SKM-1 treated with dmso at 0.1 percent for 144 hours (cell line): Measurements from ENCODE around the gene SYNDIG1.

Experiments used
- DNase-seq: peaks from one replicate; lab custom pipeline; 2025; ENCODE audit not compliant: unreplicated experiment; lab: John Stamatoyannopoulos, UW

SYNDIG1 gene

DNA sequence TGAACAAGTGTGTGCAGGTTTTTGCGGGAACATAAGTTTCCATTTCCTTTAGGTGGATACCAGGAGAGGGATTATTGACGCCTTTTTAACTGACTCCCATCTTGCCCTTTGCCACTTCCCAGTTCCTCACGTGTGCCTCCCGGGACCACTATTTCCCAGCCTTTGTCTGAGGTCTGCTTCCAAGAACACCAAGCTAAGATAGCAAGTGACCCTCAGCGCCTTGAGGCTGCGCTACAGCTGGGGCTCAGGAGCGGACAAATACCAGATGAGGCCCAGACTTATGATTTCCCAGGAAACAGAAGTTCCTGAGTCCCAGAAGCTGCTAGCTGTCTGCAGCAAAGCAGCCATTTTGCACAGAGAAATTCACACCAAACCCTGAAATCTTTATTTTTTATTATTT lies 216.7 kb downstream of the SYNDIG1 start:
- DNase-seq, result no peak

DNA sequence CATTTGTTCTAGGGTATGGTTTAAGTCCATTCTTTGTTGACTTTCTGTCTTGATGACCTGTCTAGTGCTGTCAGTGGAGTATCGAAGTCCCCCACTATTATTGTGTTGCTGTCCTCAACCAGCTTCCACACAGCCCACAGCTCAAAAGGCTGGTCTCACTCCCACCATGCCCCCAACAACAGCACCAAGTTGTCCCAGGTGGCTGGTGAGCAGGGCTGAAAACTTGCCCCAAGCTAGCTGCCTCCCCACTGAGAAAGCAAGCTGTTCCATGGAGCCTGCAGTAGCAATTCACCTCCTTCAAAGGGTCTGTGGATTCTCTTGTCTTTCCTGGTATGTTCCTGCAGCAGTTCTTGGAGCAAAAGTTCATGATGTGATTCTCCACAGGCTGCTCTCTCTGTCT lies 221.0 kb downstream of the SYNDIG1 start:
- DNase-seq, result no peak

DNA sequence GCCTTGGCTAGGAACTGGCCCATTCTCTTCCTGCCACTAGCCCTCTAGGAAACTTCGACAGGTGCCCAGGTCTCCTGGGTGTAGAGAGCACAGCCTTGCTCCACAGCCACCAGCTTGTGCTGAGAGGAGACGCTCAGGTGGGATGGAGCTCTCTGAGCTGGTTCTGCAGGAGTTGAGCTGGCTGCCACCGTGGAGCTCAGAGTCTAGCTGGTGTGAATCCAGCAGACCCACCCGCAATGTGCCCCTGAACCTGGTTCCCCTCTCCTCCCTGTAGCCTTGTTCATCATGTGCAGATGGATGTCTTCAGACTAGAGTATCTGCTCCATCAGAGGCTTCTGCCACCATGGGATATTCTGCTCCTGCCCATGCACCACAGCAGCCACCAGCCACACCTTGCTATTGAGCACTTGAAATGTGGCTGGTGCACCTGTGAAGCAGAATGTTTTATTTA lies 222.5 kb downstream of the SYNDIG1 start:
- no peak for DNase-seq

DNA sequence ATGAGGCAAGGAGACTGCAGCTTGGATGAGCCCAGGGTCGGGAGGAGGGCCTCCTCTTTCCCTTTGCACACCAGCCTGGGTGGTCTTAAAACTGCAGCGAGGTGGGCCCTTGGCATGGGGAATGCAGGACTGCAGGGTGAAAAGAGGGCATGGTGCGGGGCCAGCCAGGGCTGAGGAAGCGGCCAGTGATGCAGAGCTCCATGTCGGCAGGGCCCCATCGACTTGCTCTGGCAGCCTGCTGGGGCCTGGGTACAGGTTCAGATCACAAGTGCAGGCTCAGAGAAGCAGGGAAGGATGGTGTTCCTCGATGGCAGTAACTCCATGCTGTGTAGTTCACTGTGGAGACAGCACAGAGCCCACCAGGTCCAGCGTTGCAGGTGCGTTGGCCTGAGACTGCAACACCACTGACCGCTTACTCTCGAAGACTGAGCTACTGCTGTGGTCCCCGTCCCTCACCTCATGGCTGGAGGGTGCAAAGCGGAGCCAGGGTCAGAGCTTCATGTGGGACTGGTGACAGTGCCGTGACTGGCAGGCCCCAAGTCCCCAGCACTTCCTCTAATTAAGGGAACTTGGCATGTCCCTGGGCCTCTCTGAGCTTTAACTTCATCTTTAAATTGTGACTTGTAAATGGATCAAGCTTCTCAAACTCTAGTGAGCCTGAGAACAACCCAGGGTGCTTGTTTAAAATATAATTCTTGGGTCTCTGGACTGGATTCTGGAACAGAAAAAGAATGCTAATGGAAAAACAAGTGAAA lies 223.2 kb downstream of the SYNDIG1 start:
- DNase-seq, result no peak

DNA sequence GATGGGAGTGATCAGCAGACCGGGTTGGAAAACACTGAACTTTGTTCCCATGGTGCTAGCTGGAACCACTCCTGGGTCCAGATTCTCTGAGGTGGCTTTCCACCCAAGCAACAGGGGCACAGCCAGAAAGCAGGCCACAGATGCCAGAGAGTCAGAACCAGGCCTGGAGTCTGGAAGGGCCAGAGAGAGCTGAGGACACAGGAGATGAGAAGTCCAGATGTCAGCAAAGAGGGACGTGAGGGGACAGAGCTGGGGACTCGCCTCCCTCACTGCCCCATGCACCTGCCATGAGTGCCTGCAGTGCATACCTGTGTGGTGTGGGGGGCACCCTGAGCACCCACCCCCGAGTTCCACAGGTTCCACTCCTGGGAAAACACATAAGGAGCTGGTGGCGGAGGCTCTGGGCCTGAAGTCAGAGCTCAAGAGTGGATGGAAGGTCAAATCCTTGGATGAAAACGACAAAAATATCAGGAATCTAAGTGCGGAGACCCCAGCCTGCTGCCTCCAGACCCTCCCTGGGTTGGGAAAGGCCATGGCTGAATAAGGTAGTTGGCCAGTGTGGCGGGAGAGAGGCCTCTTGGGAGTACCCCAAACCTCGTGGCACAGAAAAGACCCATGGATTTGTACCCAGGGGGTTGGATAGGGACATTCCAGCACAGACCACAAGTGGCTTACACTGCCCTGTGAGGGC lies 224.2 kb downstream of the SYNDIG1 start:
- DNase-seq, result no peak

DNA sequence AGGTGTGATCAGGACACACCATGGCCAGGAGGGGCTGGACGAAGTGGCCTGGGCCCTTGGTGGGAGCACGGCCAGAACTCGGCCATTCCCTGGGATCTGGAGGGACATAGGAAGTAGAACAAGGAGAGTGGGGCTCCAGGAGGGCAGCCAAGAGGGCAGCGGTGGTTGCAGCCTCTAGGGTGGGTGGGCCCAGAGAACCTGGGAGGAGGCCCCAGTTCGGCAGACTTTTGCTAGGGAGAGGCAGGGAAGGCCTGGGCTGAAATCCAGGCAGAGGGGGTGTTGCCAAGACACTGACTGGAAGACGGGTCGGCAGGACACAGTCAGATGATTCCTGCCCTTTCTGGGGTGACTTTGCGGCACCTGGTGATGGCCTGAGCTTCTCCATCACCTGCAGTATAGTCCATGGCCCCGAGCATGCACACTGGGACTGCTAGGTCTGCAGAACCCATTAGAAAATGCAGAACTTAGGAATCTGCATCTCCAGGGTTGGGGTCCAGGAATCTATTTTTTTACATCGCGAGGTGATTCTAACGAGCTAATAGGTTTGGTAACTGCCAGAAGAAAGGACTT lies 224.8 kb downstream of the SYNDIG1 start:
- DNase-seq, result no peak

DNA sequence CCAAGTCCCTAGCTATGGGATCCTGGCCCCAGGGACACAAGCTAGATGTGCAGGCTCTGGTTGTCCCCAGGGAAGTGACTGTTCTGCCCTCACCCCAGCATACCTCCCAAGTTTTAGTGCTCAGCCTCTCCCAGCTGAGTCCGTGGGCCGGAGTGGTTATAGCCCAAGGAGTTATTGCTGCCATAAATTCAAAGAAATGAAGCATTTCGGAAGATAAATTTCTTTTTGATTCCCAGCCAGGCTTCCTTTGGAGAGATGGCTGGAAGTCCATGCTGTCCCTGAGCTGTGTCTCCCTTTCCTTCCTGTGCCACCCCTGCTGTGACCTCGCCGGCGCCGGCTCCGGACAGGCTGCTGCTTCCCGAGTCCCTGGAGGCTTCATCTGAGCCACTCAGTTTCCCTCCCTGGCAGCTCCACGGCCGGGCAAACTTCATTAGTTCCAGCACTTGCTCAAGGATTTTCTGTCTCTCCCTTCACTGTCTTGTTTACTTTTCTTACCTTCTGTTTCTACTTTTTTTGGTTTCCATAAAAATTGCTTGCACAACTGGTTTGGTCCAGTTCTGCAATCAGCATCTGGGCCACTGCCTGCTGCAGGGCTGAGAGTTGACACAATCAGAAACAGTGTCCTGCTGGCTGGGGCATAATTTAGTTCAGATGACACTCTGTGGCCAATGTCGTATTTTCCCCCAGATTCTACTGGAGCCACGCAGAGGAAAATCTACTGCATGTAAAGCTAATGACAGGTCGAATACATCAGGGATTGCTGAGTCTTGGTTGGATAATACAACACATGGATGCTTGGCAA lies 225.5 kb downstream of the SYNDIG1 start:
- no peak for DNase-seq

DNA sequence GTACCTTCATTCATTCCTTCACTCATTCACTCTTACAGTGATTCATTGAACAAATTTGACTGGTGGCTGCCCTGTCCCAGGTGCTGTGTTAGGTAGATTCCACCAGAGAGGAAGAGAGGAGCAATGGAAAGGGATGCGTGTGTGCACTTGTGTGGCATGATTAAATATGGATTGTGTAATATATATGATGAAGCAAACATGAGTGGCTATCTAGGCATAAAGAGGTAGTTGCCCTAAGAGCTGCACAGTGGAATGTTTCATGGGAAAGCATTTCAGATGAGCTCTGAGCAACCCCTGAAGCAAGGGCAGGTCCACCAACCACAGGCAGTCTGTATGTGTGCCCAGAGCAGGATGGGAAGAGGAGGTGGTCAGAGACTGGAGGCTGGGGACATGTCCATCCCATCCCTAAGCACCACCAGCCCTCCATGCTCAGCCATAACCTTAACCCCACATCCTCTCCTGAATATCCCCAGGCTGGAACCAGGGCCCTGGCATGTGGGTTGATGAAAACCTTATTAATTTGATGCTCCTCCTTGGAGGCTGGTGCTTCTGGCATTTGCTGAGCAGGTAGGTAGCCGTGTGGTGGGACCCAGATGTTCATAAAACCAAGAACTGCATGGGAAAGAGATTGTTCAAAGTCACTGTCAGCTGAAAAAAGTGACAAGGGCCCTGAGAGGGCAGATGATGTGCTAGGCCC lies 226.2 kb downstream of the SYNDIG1 start:
- no peak for DNase-seq

DNA sequence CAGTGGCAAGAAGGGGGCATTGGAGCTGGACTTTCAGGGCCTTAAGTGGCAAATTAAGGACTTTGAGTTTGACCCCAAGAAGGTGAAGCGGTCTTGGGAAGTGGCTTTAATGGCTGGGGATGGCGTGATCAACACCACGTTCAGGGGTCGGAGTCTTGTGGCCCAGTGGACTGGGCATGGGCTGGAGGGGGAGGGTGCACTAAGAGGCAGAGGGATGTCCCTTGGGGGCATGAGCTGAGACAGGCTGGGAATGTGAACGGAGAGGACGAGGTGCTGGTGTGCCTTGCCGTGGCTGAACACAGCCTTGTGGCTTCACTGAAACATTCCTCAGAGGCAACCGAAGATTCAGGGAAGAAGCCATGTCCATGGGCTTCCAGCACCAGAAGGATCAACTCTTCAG lies 227.0 kb downstream of the SYNDIG1 start:
- DNase-seq, result no peak

DNA sequence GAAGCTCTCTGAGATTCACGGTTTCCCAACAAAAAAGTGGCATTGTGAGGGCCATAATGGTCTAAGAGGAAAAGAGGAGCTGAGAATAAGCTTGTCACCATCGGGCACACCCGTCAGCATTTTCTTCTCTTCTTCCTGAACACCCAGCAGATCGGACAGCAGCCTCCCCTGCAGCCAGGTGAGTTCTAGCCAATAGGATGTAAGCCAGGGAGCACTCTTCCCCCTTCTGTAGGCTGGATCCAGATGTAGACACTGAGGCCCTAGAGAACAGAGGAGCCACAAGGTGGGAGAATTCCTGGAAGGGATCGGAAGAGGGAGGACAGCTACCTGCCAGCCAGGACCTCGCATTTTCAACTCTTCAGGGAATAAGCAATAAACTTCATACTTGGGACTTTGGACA lies 228.0 kb downstream of the SYNDIG1 start:
- DNase-seq, result no peak

DNA sequence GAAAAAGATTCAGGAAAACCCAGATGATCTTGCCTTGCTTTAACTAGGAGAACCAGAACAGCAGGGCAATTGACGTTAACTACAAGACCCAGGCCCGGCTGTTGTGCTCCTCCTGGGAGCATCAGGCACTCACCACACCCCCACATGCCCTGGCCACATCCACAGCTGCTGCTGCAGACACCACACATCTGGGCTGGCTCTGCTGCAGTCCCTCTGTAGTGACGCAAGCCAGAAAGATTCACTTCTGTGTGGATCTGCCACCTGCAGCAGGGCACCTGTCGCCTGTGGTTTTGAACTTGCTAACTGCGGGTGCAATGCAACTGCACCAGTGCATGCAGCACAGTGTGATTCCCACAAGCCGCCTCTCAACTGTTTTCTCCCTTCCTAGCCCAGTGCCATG lies 228.8 kb downstream of the SYNDIG1 start:
- no peak for DNase-seq

DNA sequence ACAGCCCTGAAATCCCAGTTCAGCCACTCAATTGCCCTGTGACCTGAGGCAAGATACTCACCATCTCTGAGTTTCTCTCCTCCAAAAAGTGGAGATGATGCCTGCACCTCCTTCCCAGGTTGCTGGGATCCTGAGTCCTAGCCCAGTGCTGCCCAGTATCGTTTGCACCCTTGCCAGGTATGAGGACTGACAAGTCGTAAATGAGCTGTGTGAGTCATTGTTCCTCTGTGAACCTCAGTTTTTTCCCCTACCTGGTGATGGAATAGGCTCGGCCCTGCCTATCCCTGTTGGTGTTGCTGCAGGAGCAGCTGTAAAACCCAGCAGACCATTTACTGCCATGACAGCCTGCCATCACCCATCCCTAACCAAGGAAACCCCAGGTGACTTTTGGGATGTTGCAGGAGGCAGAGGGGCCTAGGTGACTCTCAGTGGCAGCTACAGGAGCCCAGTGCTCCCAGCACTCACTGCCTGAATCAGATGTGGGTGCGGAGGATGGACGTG lies 229.3 kb downstream of the SYNDIG1 start:
- DNase-seq, result no peak

DNA sequence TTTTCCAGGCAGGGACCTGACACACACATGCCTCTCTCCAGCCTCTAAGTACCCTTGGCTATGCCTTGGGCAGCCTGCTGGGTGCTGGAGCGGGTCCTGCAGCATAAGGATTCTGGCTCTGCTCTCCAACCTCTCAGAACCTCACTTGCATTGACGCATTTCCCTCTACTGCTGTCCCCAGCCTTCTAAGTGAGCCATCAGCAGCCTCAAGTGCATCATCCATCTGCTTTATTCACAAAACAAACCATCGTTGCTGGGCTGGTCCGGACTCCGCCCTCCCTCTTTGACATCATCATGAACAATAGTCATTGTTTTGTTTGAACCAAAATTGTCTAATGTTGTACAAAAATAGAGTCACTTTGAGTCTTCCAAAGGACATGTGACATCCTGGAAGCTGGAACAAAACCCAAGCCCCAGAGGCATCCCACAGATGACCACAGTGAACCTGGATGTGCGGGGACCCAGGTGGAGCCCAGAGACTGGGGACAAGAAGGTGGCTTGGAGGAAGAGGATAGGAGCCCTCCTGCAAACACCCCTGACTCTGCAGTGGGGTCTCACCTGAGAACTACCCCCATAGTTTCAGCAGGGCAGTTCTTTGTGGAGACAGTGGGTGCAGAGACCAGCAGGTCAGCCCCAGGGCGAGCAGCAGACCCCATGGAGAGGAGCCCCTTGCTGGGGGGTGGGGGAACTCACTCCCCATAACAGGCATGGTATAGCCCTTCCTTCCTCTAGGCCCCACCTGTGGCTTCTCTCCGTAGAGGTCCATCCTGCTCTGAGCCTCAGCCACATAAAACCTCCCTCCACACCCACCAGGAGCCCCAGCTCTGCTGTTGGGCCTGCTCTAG lies 230.1 kb downstream of the SYNDIG1 start:
- DNase-seq, result no peak

DNA sequence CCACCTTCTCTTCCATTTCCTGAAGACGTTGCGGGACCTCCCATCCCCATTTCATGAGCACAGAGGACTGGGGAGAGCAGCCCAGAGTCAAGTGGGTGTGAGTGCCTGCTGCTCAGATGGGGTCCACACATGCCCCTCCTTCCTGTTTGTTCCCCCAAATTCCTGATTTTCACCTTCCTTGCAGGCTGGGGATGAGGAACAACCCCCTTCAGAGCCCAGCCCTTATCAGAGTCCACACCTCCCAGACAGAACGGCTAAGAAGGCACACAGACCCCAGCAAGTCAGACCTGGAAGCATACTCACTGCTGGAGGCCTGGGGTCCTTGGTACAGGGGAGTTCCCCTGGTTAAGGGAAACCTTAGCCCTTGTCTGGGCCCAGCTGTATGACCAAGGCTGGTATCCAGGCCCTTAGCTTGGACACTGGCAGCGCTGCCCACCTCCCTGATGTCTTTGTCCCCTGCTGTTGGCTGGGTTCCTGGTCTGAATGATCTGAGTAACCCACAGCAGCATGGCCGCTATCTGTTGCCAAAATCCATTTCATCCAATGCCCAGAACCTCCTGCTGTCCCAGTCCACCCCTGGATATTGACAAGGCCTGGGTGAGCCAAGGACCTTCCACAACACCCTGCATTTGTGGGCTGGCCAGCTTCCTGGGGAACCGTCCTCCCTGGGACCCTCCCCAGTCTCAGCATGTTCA lies 230.9 kb downstream of the SYNDIG1 start:
- DNase-seq, result no peak

DNA sequence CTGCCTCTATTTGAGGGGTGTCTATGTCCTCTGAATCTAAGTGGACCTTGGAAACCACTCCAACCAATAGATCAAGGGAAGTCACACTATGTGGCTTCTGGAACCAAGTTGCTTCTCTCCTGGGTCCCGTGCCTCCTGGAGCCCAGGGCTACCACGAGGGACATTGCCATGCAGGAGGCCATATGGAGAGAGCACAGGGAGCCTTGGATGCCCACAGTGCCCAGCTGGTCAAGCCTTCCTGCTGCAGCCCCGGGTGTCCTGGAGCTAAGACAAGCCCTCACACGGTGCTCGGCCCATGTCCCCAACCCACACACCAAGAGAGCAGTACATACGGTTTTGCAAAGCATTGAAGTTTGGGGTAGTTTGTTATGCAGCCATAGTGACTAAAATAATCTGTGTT lies 231.6 kb downstream of the SYNDIG1 start:
- no peak for DNase-seq

DNA sequence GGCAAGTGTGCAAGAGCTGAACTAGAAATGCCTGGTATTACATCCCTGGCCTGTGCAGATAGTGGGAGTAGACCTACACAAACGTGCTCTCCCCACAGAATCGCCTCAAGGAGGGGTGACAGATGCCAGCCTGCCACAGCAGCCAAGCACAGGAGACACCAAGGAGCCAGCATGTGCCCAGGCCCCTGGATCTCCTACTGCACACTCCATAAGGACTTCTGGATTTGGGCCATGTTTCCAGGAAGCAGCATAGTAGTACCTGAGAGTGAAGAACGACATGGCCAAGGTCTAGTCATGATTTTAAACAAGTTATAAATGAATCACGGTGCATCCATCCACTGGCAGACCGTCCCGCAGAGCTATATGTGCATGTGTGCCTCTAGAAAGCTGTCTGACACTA lies 232.2 kb downstream of the SYNDIG1 start:
- no peak for DNase-seq

DNA sequence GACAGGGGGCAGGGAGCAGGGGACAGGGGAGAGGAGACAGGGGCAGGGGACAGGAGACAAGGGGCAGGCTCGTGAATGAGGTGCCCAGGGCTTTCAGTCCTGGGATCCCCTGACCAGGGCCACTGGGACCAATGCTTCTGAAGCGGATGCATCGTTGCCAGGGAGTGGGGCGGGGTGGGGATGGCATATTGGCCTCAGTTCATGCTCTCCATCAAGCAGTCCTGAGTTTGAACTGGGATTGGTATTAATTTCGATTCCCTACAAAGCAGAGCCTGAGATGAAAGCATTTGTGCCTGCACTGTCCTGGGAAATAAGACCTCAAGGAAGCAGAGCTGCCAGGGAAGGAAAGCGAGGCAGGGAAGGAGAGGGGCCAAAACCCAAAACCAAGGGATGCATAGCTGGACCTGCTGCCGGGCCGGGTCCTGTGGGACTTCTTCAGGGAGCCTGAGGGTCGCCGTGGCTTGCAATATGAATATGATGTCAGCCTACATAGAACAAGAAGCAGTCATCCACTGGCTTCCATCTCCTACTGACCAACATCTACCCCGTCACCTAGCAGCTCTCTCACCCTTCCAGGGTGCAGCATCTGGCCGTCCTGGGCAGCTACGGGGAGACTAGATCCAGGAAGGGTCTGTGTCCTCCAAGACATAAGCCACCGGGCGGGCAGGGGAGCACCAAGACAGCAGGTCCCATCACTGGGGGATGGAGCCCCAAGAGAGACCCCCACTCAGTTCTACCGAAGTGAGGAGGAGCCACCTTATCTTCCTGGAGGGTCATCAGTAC lies 233.3 kb downstream of the SYNDIG1 start:
- DNase-seq, result no peak

DNA sequence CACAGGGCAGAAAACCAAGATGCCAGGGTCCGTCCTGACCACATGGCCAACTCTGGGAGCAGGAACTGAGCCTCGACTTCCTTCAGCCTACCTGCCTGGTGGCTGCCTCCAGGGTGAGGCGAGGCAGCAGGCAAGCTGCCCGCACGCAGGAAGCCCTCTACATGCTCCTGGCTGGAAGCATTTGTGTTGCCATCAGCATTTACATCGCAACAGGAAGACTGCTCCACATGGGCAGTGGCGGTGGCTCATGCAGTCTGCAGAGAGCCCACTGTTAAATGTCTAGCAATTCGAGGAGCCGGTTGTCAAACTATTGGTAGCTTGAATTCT lies 233.8 kb downstream of the SYNDIG1 start:
- DNase-seq, result no peak

DNA sequence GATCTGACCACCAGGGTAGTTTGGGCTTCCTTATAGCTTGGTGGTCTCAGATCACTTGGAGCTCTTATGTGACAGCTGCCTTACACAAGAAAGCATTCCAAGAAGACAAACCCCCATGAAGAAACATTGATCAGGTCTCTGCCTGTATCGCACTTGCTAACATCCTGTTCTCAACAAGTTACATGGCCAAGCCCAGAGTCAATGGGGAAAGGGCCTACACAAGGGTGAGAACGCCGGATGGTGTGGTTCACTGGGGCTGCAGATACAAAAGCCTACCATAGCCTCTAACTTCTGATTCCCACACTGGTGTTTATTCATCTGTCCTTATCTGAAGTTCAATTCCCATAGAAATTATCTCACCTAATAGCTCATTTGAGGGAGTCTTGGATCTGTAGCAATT lies 235.5 kb downstream of the SYNDIG1 start:
- no peak for DNase-seq
